HL-60/S4 treated with retinoic acid at 250 ng/mL for 4 days and 3 days (cell line): Measurements from ENCODE around the gene APOBEC3F.
"Not testable (repeated sequence)": the region's sequence is repeated elsewhere in the genome, so short reads cannot be mapped to it uniquely, and the experiment has no call there.

Source experiments
- in situ Hi-C: fragments of 300-500 bp; cut with MboI; formaldehyde crosslinking; loops from 2 replicates; pipeline ENCODE4 v1.7.0; 2022; ENCODE audit warnings: low sequenced_read_pairs

APOBEC3F gene

DNA sequence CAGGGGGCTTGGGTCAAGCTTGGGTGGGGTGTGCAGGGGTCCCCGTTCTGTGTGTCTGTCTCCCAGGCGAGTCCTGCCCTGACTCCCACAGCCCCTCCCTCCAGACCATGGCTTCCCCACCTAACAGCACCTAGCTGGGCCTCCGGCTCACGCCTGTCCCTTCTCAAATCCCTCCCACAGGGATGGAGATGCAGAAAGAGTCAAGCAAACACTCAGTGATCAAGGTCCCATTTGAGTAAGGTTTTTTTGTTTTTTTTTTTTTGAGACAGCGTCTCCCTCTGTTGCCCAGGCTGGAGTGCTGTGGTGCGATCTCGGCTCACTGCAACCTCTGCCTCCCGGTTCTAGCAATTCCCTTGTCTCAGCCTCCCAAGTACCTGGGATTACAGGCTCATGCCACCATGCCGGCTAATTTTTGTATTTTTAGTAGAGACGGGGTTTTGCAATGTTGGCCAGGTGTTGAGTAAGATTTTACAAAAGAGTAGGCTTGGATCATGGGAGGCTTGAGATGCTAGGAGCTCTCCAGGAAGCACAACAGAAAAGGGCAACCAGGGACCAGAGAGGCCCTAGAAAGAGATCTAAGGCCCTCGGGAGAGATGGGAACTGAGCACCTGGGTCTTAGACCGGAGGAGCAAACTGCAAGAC, 14.0 kb upstream of the APOBEC3F start:
- in situ Hi-C loops, result no loop called here

DNA sequence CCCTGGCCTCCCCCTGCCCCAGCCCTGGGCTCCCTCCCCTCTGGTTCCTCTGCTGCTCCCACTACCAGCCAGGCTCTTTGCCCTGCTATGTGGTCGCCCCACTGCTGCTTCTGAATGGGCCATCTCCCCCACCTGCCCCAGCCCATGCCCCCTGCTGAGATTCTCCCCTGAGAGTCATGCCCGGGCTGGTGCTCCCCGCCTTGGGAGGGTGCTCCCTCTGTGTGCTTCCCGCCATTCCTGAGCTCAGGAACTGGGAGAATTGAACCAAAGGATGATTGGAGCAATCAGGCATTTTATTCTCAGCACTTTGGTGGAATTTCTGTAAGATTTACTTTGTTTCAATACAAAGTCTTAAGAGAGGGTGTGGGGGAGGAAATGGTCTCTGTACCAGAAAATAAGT, 12.9 kb upstream of the APOBEC3F start:
- in situ Hi-C loops, result no loop called here

DNA sequence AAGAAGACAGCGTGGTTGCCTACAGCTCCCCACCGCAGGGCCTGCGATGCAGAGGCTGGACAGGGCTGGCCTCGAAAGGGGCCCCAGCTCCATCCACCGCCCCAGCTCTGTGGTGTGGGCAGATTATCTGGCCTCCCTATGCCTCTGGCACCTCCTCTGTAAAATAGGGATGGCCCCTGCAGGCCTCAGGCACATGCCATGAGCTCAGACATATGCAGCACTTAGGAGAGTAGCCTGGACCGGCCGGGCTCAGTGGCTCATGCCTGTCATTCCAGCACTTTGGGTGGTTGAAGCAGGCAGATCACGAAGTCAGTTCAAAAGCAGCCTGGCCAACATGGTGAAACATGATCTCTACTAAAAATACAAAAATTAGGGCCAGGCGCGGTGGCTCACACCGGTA, 12.4 kb upstream of the APOBEC3F start:
- in situ Hi-C loops, result no loop called here

DNA sequence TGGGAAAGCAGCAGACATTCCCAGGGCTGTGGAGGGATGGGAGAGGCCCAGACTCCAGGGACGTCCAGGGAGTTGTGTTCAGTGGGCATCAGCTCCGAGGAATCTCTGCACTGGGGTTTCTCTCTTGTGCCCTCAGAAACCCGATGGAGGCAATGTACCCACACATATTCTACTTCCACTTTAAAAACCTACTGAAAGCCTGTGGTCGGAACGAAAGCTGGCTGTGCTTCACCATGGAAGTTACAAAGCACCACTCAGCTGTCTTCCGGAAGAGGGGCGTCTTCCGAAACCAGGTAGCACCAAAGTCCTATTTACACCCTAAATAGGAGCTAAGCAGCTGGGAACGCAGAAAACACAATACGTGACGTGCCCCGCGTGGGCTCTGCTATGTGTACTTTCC, 11.4 kb upstream of the APOBEC3F start:
- in situ Hi-C loops, result no loop called here

DNA sequence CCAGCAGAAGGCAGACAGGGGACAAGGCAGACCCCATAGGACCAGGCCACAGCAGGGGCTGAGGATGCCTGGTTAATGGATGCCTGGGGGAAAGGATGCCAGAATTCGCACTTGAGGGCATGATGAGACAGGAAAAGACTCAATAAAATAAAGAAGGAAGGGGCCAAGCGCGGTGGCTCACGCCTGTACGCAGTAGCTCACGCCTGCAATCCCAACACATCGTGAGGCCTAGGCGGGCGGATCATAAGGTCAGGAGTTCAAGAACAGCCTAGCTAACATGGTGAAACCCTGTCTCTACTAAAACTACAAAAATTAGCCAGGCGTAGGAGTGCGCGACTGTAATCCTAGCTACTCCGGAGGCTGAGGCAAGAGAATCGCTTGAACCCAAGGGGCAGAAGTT, 10.0 kb upstream of the APOBEC3F start:
- in situ Hi-C loops, result no loop called here

DNA sequence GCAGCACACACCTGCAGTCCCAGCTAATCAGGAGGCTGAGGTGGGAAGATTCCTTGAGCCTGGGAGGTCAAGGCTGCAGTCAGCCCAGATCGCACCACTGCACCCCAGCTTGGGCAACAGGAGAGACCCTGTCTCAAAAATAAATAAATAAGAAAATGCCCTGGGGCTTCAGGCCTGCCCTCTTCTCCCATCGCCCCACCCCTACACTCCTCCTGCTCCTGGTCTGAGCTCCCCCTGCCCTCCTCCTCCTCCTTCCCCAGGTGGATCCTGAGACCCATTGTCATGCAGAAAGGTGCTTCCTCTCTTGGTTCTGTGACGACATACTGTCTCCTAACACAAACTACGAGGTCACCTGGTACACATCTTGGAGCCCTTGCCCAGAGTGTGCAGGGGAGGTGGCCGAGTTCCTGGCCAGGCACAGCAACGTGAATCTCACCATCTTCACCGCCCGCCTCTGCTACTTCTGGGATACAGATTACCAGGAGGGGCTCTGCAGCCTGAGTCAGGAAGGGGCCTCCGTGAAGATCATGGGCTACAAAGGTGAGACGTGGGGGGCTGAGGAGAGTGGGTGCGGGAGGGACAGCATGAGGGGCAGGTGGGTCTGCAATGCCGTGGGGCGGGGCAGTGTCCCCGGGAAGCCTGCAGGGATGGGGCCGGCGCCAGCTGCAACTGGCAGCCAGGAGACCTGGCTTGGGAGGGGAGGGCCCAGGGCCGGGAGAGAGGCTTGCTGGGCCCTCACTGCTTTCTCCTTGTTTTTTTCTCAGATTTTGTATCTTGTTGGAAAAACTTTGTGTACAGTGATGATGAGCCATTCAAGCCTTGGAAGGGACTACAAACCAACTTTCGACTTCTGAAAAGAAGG, 9.0 kb upstream of the APOBEC3F start:
- in situ Hi-C loops, result not testable (repeated sequence)

DNA sequence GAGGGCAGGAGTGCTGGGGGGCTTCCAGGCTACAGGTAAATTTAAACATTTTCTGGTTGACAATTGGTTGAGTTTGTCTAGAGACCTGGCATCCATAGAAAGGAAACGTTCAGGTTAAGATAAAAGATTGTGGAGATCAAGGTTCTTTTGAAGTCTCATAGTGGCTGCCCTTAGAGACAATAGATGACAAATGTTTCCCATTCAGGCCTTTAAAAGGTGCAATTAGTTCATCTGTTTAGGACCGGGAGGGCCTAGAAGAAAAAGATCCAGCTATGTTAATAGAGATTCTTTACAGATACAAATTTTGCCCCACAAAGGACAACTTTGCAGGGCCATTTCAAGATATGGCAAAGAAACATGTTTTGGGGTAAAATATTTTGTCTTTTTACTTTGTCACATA, 3.6 kb upstream of the APOBEC3F start:
- in situ Hi-C loops, result not testable (repeated sequence)

DNA sequence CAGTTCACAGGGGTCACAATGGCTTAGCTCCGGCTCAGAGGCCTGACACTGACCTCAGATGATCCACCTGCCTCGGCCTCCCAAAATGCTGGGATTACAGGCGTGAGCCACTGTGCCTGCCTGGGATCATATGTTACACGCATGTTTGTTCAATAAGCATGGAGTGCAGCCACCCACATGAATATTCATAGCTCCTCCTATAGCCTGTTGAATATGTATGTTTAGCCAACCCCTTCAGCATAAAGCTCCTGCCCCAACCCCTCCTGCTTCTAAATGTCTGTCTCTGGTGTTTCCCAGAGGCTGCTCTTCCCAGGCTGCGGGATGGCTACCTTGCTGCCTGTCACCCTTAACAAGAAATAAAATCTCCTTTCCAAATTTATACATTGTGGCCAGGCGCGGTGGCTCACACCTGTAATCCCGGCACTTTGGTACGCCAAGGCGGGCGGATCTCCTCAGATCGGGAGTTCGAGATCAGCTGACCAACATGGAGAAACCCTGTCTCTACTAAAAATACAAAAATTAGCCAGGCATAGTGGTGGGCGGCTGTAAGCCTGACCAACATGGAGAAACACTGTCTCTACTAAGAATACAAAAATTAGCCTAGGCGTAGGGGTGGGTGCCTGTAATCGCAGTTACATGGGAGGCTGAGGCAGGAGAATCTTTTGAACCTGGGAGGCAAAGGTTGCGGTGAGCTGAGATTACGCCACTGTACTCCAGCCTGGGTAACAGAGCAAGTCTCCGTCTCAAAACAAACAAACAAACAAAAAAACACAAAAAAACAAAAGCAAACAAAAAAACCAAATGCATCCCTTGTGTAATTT, 1.1 kb upstream of the APOBEC3F start:
- in situ Hi-C loops, result no loop called here

DNA sequence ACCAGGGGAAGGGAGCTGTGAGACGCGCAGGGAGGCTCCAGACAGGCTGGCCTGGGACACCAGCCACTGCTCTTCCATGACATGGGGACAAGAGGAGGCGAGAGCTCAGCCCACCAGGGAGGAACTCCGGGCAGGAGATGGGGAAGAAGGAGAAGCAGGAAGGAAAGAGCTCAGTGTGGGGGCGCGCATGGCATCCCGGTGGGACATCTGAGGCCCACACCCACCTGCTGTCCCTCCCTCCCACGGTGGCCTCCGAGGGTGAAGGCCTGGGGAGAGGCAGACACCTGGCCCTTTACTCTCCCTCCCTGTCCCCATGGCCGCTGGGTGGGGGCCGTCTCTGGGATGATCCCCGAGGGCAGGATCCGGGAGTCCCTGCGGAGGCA, 518 bp upstream of the APOBEC3F start:
- in situ Hi-C loops, result not testable (repeated sequence)

DNA sequence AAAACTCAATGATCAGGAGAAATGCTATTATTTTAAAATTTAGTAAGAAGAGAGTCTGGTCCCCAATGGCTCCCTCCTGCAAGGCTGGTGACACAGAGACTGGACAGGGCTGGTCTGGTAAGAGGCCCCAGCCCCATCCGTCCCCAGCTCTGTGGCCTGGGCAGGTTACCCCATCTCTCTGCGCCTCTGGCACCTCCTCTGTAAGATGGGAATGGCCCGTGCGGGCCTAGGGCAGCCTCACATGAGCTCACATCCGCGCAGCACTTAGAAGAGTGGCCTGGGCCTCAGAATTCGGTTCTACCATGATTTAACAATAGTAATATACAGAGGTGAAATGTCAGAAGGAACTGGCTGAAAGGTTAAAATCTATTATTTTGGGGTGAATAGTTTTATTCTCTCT, 1.2 kb downstream of the APOBEC3F start:
- in situ Hi-C loops, result no loop called here

DNA sequence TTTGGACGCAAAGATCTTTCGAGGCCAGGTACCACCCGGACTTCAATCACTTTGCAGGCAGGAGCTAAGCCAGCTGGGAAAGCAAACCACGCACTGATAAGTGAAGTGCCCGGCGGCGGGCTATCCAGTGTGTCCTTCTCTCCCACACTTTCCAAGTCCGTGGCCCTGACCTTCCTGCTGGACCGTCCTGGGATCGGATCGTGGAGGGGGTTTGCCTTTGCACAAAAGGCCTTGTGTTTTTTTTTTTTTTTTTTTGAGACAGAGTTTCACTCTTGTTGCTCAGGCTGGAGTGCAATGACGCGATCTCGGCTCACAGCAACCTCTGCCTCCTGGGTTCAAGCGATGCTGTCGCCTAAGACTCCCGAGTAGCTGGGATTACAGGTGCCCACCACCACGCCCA, 2.4 kb downstream of the APOBEC3F start:
- in situ Hi-C loops, result not testable (repeated sequence)

DNA sequence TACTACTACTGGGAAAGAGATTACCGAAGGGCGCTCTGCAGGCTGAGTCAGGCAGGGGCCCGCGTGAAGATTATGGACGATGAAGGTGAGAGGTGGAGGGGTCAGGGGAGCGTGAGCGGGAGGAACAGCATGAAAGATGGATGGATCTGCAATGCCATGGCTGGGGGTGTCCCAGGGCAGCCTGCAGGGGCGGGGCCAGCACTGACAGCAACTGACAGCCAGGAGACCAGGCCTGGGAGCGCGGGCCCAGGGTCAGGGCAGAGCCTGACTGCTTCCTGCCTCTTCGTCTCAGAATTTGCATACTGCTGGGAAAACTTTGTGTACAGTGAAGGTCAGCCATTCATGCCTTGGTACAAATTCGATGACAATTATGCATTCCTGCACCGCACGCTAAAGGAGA, 4.5 kb downstream of the APOBEC3F start:
- in situ Hi-C loops, result not testable (repeated sequence)

DNA sequence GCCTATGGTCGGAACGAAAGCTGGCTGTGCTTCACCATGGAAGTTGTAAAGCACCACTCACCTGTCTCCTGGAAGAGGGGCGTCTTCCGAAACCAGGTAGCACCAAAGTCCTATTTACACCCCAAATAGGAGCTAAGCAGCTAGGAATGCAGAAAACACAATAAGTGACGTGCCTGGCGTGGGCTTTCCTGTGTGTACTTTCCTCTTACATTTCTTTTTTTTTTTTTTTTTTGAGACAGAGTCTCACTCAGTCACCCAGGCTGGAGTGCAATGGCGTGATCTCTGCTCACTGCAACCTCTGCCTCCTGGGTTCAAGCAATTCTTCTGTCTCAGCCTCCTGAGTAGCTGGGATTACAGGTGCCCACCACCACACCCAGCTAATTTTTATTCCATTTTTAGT, 8.8 kb downstream of the APOBEC3F start:
- in situ Hi-C loops, result not testable (repeated sequence)

DNA sequence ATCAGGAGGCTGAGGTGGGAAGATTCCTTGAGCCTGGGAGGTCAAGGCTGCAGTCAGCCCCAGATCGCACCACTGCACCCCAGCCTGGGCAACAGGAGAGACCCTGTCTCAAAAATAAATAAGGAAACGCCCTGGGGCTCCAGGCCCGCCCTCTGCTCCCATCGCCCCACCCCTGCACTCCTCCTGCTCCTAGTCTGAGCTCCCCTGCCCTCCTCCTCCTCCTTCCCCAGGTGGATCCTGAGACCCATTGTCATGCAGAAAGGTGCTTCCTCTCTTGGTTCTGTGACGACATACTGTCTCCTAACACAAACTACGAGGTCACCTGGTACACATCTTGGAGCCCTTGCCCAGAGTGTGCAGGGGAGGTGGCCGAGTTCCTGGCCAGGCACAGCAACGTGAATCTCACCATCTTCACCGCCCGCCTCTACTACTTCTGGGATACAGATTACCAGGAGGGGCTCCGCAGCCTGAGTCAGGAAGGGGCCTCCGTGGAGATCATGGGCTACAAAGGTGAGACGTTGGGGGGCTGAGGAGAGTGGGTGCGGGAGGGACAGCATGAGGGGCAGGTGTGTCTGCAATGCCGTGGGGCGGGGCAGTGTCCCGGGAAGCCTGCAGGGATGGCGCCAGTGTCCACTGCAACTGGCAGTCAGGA, 11.3 kb downstream of the APOBEC3F start:
- in situ Hi-C loops, result not testable (repeated sequence)

DNA sequence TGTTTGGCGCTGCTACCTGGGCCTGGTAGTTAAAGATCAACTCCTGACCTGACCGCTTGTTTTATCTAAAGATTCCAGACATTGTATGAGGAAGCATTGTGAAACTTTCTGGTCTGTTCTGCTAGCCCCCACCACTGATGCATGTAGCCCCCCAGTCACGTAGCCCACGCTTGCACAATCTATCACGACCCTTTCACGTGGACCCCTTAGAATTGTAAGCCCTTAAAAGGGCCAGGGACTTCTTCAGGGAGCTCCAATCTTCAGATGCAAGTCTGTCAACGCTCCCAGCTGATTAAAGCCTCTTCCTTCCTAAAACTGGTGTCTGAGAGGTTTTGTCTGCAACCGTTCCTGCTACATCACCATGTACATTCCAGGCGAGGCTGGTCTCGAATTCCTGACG, 15.0 kb downstream of the APOBEC3F start:
- in situ Hi-C loops, result no loop called here

DNA sequence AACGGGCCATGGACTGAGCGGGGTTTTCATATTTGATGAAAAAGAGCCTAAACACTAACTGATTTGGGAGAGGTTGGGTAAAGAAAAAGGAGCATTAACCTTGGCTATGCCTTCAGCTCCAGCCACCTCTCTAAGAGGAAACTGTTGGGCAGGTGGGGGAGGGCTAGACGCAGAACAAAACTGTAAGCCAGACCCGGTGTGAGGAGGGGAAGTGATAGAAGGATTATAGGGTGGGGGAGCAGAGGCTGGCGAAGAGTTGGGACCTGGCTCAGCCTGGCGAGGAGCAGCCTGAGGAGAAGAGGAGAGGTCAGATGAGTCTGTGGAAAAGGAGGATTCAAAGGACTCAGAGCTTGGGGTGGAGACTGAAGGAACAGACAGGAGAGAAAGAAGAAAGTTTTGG, 20.6 kb downstream of the APOBEC3F start:
- in situ Hi-C loops, result not testable (repeated sequence)

DNA sequence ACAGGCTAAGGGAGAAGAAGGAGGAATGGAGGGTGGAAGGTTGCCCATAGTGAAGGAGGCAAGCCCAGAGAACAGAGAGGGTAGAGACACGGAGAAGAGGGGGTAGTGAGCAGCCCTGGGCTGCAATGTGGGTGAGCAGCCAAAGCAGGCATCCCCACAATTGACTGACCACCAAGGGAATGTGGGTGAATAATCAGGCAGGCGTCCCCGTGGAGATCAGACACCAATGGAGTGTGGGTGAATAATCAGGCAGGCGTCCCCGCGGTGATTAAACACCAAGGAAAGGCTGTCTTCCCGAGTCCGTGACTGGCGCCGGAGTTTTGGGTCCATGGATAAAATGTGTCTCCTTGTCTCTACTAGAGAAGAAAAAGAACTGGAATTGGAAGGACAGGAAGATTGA, 21.3 kb downstream of the APOBEC3F start:
- in situ Hi-C loops, result not testable (repeated sequence)

DNA sequence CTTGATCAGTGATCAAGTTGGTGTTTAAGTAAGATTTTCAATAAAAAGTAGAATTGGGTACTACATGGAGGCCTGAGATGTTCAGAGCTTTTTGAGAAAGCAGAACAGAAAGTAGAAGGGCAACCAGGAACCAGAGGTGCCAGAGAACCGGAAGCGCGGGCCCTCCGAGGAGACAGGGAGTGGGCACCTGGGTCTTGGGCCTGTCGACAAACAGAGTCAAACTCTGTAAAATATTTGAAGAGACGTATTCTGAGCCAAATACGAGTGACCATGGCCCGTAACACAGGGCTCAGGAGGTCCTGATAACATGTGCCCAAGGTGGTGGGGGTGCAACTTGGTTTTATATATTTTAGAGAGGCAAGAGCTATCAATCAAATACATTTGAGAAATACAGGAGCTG, 23.2 kb downstream of the APOBEC3F start:
- in situ Hi-C loops, result not testable (repeated sequence)

DNA sequence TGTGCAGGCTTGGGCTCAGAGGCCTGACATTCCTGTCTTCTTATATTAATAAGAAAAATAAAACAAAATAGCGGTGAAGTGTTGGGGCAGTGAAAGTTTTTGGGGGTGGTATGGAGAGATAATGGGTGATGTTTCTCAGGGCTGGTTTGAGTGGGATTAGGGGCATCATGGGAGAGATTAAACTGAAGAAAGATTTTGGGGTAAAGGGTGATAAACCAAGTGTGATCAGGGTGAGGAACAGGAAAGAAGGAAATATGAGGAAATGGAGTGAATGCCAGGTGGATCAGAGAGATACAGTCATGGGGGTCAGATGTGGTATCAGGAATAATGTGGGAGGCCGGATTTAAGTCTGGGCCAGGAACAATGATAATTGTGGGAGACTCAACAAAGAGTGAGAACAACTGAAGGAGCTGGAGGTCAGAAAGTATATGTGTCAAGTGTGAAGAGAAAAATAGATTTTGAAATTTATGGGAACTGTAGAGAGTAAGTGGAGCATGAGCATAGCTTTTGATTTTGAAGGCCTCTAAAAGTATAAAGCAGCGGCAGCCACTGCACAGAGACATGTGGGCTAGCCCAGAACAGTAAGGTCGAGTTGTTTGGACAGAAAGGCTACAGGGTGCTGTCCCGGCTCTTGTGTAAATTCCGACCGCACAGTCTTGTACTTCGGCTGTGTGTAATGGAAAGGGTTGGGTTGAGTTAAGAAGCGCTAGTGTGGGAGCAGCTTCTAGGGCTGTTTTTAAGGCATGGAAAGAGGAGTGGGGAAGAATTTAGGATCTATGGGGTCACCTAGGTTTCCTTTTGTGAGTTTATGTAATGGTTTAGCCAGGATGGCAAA, 26.0 kb downstream of the APOBEC3F start:
- in situ Hi-C loops, result not testable (repeated sequence)

DNA sequence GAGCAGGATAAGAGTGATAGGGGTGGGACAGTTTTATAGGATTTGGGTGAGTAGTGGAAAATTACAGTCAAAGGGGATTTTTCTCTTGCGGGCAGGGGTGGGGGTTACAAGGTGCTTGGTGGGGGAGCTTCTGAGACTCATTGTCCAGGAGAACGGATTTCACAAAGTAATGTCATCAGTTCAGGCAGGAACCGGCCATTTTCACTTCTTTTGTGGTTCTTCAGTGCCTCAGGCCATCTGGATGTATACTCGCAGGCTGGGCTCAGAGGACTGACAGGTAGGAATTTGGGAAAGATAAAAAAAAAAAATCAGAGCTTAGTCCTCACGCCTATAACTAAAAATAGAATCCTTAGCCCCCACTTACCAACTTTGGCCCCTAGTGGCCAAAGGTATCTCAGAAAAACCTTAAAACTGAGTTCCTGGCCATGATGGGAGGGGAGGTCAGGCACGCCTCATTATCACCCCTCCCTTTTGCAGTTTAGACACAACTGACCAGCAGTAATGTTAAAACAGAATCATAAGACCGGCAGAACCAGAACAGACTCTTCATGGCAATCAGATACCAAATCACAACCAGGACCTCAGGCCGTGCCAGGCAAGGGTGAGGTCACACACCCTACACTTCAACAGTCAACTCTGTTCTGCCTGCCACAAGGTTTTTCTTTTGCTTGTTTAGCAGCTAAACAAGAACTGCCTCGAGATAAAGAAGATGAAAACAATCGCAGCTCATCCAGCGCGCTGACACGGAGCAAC, 27.5 kb downstream of the APOBEC3F start:
- in situ Hi-C loops, result no loop called here
